Muscle layer of duodenum (tissue), 2 donors: ENCODE measurements around the gene MAGEL2.
"Not testable (repeated sequence)": the region's sequence is repeated elsewhere in the genome, so short reads cannot be mapped to it uniquely, and the experiment has no call there.

Experiments
- H3K27ac ChIP-seq: one replicate; pipeline ENCODE4 v1.7.0; 2013; ENCODE audit warnings: mild to moderate bottlenecking, low read length
- H3K27me3 ChIP-seq: one replicate; pipeline ENCODE4 v1.7.0; 2013; ENCODE audit warnings: low read depth, mild to moderate bottlenecking, control low read depth, low read length
- H3K36me3 ChIP-seq, 2 donors: one replicate each; pipeline ENCODE4 v1.7.0; 2013; ENCODE audit warnings: low read length in 2 of 2, control low read depth in 1 of 2, mild to moderate bottlenecking in 1 of 2; ENCODE audit not compliant: insufficient read depth in 2 of 2, control insufficient read depth in 1 of 2
- H3K4me1 ChIP-seq, 2 donors: one replicate each; pipeline ENCODE4 v1.7.0; 2013; ENCODE audit warnings: low read length in 2 of 2, mild to moderate bottlenecking in 2 of 2, control low read depth in 1 of 2, moderate library complexity in 1 of 2; ENCODE audit not compliant: insufficient read depth in 2 of 2, control insufficient read depth in 1 of 2
- H3K4me3 ChIP-seq, 2 donors: one replicate each; pipeline ENCODE4 v1.7.0; 2013; ENCODE audit warnings: low read length in 2 of 2, low read depth in 1 of 2, mild to moderate bottlenecking in 1 of 2
- H3K9me3 ChIP-seq, 2 donors: one replicate each; pipeline ENCODE4 v1.7.0; 2013; ENCODE audit warnings: low read length in 2 of 2, control low read depth in 1 of 2, mild to moderate bottlenecking in 1 of 2; ENCODE audit not compliant: control insufficient read depth in 1 of 2
- donor health status: healthy.

The MAGEL2 gene

DNA sequence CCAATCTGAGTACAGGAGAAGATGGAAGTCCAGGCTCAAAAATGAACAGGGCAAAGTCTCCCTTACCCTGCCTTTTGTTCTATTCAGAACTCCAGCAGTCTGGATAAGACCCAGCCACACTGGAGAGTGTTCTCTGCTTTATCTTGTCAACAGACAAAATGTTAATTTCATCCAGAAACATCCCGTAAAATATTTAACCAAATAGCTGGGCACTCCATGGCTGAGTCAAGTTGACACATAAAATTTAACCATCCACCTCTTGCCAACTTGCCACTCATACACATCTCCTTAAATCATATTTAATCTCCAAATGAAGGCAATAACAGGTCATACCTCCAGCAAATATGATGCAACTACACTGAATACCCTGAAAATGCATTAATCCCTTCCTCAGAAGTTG lies 48.6 kb downstream of the MAGEL2 start:
- H3K4me1 ChIP-seq = no peaks in the 10 kb centered on the region

GRCh38 chr15:23597278-23597677 lies 50.4 kb downstream of the MAGEL2 start:
- not testable (repeated sequence) for H3K36me3 ChIP-seq, H3K9me3 ChIP-seq, H3K27me3 ChIP-seq, H3K4me1 ChIP-seq, H3K27ac ChIP-seq, H3K4me3 ChIP-seq

More for the DNA sequence above, 48.6 kb downstream of the MAGEL2 start:
- no peaks in the 10 kb centered on the region for H3K9me3 ChIP-seq
- H3K27ac ChIP-seq = no peak overlapping the region
- H3K27me3 ChIP-seq = no peaks in the 10 kb centered on the region
- no peaks in the 10 kb centered on the region for H3K36me3 ChIP-seq
- H3K4me3 ChIP-seq = no peak overlapping the region

GRCh38 chr15:23596736-23597135 lies 50.9 kb downstream of the MAGEL2 start:
- Histone ChIP-seq H3K27me3 (no peaks in the 10 kb centered on the region), H3K27ac (no peak overlapping the region), H3K36me3 (no peaks in the 10 kb centered on the region), H3K4me1 (no peaks in the 10 kb centered on the region), H3K4me3 (no peak overlapping the region), H3K9me3 (no peaks in the 10 kb centered on the region)

GRCh38 chr15:23595368-23595767 lies 52.3 kb downstream of the MAGEL2 start:
- no peaks in the 10 kb centered on the region for H3K4me1 ChIP-seq
- H3K27ac ChIP-seq = no peak overlapping the region

DNA sequence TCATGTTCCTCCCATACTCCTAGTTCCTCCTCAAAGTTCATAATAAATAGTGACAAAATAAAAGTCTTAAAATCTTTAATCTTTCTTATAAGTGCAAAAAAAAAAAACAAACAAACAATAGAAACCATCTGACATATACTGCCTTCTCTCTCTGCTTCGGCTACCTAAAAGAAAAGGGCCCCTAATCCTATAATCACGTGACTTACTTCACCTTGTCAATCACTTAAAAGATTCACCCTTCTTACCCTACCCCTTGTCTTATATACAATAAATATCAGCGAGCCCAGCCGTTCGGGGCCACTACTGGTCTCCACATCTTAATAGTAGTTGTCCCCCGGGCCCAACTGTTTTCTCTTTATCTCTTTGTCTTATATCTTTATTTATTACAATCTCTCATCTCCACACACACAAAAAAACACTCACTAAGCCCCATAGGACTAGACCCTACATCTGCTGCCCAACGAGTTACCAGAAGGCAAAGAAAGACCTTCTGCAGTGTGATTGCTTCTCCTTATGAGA lies 53.4 kb downstream of the MAGEL2 start:
- H3K27ac ChIP-seq = no peak overlapping the region
- no peak overlapping the region for H3K4me3 ChIP-seq
- no peaks in the 10 kb centered on the region for H3K9me3 ChIP-seq
- no peaks in the 10 kb centered on the region for H3K36me3 ChIP-seq
- H3K4me1 ChIP-seq = no peaks in the 10 kb centered on the region
- H3K27me3 ChIP-seq = no peaks in the 10 kb centered on the region

More at GRCh38 chr15:23595368-23595767, 52.3 kb downstream of the MAGEL2 start:
- H3K9me3 ChIP-seq = no peaks in the 10 kb centered on the region
- H3K4me3 ChIP-seq = no peak overlapping the region
- no peaks in the 10 kb centered on the region for H3K36me3 ChIP-seq
- H3K27me3 ChIP-seq = no peaks in the 10 kb centered on the region
